H7 (cell line): ENCODE measurements around the gene ANKMY1. TPM values are rescaled to one million over a fixed set of nuclear protein-coding genes. Genes with fewer than 3 reads are reported as not detected.

Experiments
- DNase-seq: peaks from one replicate; pipeline ENCODE4 v3.0.0; 2012
- H3K27me3 ChIP-seq: 2 replicates; pipeline ENCODE4 v1.6.0; 2011; ENCODE audit warnings: mild to moderate bottlenecking, low read length; ENCODE audit not compliant: control insufficient read depth, insufficient read depth
- H3K36me3 ChIP-seq: replicated peaks from 2 replicates; pipeline ENCODE4 v1.5.1; 2011; ENCODE audit warnings: low read length; ENCODE audit not compliant: control insufficient read depth, insufficient read depth
- H3K4me3 ChIP-seq: 2 replicates; pipeline ENCODE4 v1.5.1; 2011; ENCODE audit warnings: low read depth, mild to moderate bottlenecking, control low read depth, low read length, moderate library complexity; ENCODE audit not compliant: insufficient read depth
- total RNA-seq: library from RNA; depleted of rRNA; stranded (reverse); fragments of >200 nt; shearing (Covaris generic); gene quantifications from 2 replicates; pipeline ENCODE4 v1.2.3, GENCODE V29; 2014

The ANKMY1 gene
- total RNA-seq, 1 experiment from 2014 or later: 3.6 TPM

- Histone ChIP-seq H3K27me3 (no peaks in the 10 kb centered on the region), H3K4me3 (no peak overlapping the region), H3K36me3 (no peaks in the 10 kb centered on the region)
- DNase-seq: peak; percentile 31
These were observed 85.6 kb downstream of the ANKMY1 start for GRCh38 chr2:240472078-240472790.

GRCh38 chr2:240469740-240470139, 88.0 kb downstream of the ANKMY1 start:
- Histone ChIP-seq H3K36me3 (no peaks in the 10 kb centered on the region), H3K27me3 (no peaks in the 10 kb centered on the region), H3K4me3 (no peak overlapping the region)
- DNase-seq: no peak

- H3K36me3 ChIP-seq: no peaks in the 10 kb centered on the region
These were observed 88.5 kb downstream of the ANKMY1 start for GRCh38 chr2:240469239-240469636.

GRCh38 chr2:240468303-240469238, 89.2 kb downstream of the ANKMY1 start:
- DNase-seq: peak; percentile 71
- Histone ChIP-seq H3K27me3 (no peaks in the 10 kb centered on the region), H3K4me3 (no peak overlapping the region), H3K36me3 (peaks cover 3% of the 10 kb centered on the region)

More at GRCh38 chr2:240469239-240469636, 88.5 kb downstream of the ANKMY1 start:
- DNase-seq: peak; percentile 82
- H3K4me3 ChIP-seq: no peak overlapping the region
- no peaks in the 10 kb centered on the region for H3K27me3 ChIP-seq

- H3K4me3 ChIP-seq: no peak overlapping the region
- peak; percentile 75 for DNase-seq
- H3K36me3 ChIP-seq: peaks cover 3% of the 10 kb centered on the region
- H3K27me3 ChIP-seq: no peaks in the 10 kb centered on the region
These were observed 90.0 kb downstream of the ANKMY1 start for GRCh38 chr2:240467659-240468302.

GRCh38 chr2:240467149-240467642, 90.6 kb downstream of the ANKMY1 start:
- DNase-seq: no peak
- Histone ChIP-seq H3K27me3 (no peaks in the 10 kb centered on the region), H3K4me3 (no peak overlapping the region), H3K36me3 (peaks cover 3% of the 10 kb centered on the region)

- H3K4me3 ChIP-seq: no peak overlapping the region
- H3K36me3 ChIP-seq: peaks cover 3% of the 10 kb centered on the region
- H3K27me3 ChIP-seq: no peaks in the 10 kb centered on the region
- DNase-seq: peak; percentile 54
These were observed 91.1 kb downstream of the ANKMY1 start for GRCh38 chr2:240466579-240467148.

- no peak overlapping the region for H3K4me3 ChIP-seq
- peaks cover 3% of the 10 kb centered on the region for H3K36me3 ChIP-seq
- H3K27me3 ChIP-seq: no peaks in the 10 kb centered on the region
- peak; percentile 33 for DNase-seq
These were observed 91.8 kb downstream of the ANKMY1 start for GRCh38 chr2:240465765-240466578.

- H3K27me3 ChIP-seq: no peaks in the 10 kb centered on the region
- DNase-seq: peak; percentile 43
- H3K4me3 ChIP-seq: no peak overlapping the region
These were observed 92.5 kb downstream of the ANKMY1 start for GRCh38 chr2:240465268-240465764.

GRCh38 chr2:240464514-240465241, 93.1 kb downstream of the ANKMY1 start:
- H3K27me3 ChIP-seq: no peaks in the 10 kb centered on the region
- H3K4me3 ChIP-seq: no peak overlapping the region
- peaks cover 3% of the 10 kb centered on the region for H3K36me3 ChIP-seq
- DNase-seq: peak; percentile 33

More at GRCh38 chr2:240465268-240465764, 92.5 kb downstream of the ANKMY1 start:
- peaks cover 3% of the 10 kb centered on the region for H3K36me3 ChIP-seq

- no peak overlapping the region for H3K4me3 ChIP-seq
- DNase-seq: peak; percentile 16
- no peaks in the 10 kb centered on the region for H3K27me3 ChIP-seq
- H3K36me3 ChIP-seq: peaks cover 3% of the 10 kb centered on the region
These were observed 93.8 kb downstream of the ANKMY1 start for GRCh38 chr2:240463866-240464481.

- DNase-seq: no peak
These were observed 94.4 kb downstream of the ANKMY1 start for GRCh38 chr2:240463274-240463865.

More at GRCh38 chr2:240463274-240463865, 94.4 kb downstream of the ANKMY1 start:
- Histone ChIP-seq H3K36me3 (peaks cover 3% of the 10 kb centered on the region), H3K4me3 (no peak overlapping the region), H3K27me3 (no peaks in the 10 kb centered on the region)
